ELF-1 (cell line): ENCODE data around the gene HSPA5.
A peak's percentile ranks its signal among the peaks of the same experiment; 100 is the strongest.

Experiments
- DNase-seq: peaks from one replicate; pipeline ENCODE4 v3.0.0-alpha.2; 2016; ENCODE audit warnings: low read depth, low spot score

The HSPA5 gene

DNA sequence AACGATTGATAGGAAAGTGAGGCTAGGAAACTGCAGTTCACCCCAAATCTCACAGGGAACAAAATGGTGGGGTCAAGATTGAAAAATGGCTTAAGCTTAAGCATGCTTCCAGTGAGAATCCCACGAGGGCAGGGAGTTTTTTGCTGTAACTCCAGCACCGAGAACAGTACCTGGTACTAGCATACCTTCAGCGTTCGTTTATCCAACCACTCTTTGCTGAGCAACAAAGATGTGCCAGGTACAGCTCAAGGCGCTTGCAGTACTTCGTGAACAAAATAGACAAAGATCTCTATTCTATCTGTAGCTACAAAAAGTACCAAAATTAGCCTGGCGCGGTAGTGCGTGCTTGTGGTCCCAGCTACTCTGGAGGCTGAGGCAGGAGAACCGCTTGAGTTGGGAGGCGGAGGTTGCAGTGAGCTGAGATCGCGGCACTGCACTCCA, 50.8 kb downstream of the HSPA5 start:
- DNase-seq = peak; percentile 16

- peak; percentile 97 for DNase-seq
These were observed 51.5 kb downstream of the HSPA5 start, which contains the start of gene PPP6C for GRCh38 chr9:125189361-125190289. TSS of gene PPP6C (minus strand) at chr9:125189803. CDS start at chr9:125189718, 85 bp downstream.

DNA sequence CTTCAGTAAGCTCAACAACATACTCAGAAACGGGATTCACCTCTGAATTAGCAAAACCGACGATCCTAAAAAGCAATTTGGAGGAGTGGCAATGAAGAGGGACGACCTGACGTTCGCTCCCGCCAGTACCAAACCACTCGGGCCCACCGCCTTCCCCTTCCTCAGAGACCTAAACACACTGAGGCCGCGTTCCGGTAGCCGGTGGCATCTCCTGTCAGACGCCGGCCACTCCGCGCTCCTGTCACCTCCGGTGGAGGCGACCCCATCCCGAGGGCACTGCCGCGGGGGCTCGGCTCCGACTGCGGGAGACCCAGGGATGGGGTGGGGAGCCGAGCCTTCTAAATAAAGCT, 52.2 kb downstream of the HSPA5 start:
- no peak for DNase-seq
